ENCODE results near the gene LAMC2.

The LAMC2 gene

GRCh38 chr1:183173828-183174227, 12.2 kb upstream of the LAMC2 start:
- no peak for DNase-seq (ENCODE audit: low spot score)

- no peak for DNase-seq (ENCODE audit: low spot score)
Observed at GRCh38 chr1:183175631-183176030, 10.4 kb upstream of the LAMC2 start.

GRCh38 chr1:183178545-183178944, 7.5 kb upstream of the LAMC2 start:
- DNase-seq (ENCODE audit: low spot score) = no peak

- no peak for DNase-seq (ENCODE audit: low spot score)
Observed at GRCh38 chr1:183179033-183179432, 7.0 kb upstream of the LAMC2 start.

- peak; percentile 95 for DNase-seq (ENCODE audit: low spot score)
Observed at GRCh38 chr1:183180218-183180617, 5.8 kb upstream of the LAMC2 start.

GRCh38 chr1:183180634-183181056, 5.4 kb upstream of the LAMC2 start:
- peak; percentile 98 for DNase-seq (ENCODE audit: low spot score)

- DNase-seq (ENCODE audit: low spot score) = peak; percentile 41
Observed at GRCh38 chr1:183186841-183187240, 777 bp downstream of the LAMC2 start.

GRCh38 chr1:183188240-183188639, 2.2 kb downstream of the LAMC2 start:
- peak; percentile 26 for DNase-seq (ENCODE audit: low spot score)

- DNase-seq (ENCODE audit: low spot score) = peak; percentile 92
Observed at GRCh38 chr1:183191833-183192232, 5.8 kb downstream of the LAMC2 start.

- DNase-seq (ENCODE audit: low spot score) = no peak
Observed at GRCh38 chr1:183193963-183194525, 8.0 kb downstream of the LAMC2 start.

GRCh38 chr1:183194527-183195141, 8.6 kb downstream of the LAMC2 start:
- no peak for DNase-seq (ENCODE audit: low spot score)

- DNase-seq (ENCODE audit: low spot score) = peak; percentile 91
Observed at GRCh38 chr1:183195142-183195574, 9.1 kb downstream of the LAMC2 start.

GRCh38 chr1:183197762-183198161, 11.7 kb downstream of the LAMC2 start:
- no peak for DNase-seq (ENCODE audit: low spot score)

GRCh38 chr1:183198463-183198862, 12.4 kb downstream of the LAMC2 start:
- peak; percentile 92 for DNase-seq (ENCODE audit: low spot score)

GRCh38 chr1:183199304-183199703, 13.2 kb downstream of the LAMC2 start:
- DNase-seq (ENCODE audit: low spot score) = no peak

- no peak for DNase-seq (ENCODE audit: low spot score)
Observed at GRCh38 chr1:183200451-183200850, 14.4 kb downstream of the LAMC2 start.

- DNase-seq (ENCODE audit: low spot score) = no peak
Observed at GRCh38 chr1:183203094-183203493, 17.0 kb downstream of the LAMC2 start.

- DNase-seq (ENCODE audit: low spot score) = no peak
Observed at GRCh38 chr1:183205196-183205781, 19.2 kb downstream of the LAMC2 start.

GRCh38 chr1:183206538-183207122, 20.6 kb downstream of the LAMC2 start:
- DNase-seq (ENCODE audit: low spot score) = no peak

- peak; percentile 87 for DNase-seq (ENCODE audit: low spot score)
Observed at GRCh38 chr1:183209533-183210158, 23.6 kb downstream of the LAMC2 start.

GRCh38 chr1:183210681-183211080, 24.6 kb downstream of the LAMC2 start:
- no peak for DNase-seq (ENCODE audit: low spot score)

GRCh38 chr1:183212870-183213269, 26.8 kb downstream of the LAMC2 start:
- no peak for DNase-seq (ENCODE audit: low spot score)

Measured in kidney tubule cell (primary cell).